HepG2 (cell line): ENCODE data around the gene ZSWIM8. TPM values are rescaled to one million over a fixed set of nuclear protein-coding genes. Genes with fewer than 3 reads are reported as not detected.

ENCODE experiments used
- ATAC-seq: fragments of 200-7000 bp; cut with Tn5 transposase; 3 replicates; pipeline ENCODE4 v1.9.1; 2020; ENCODE audit warnings: mild to moderate bottlenecking, moderate library complexity
- BruUV-seq: library from RNA; stranded (reverse); fragments of 400-500 nt; replicated peaks from 2 replicates; lab custom pipeline; 2021; lab: Mats Ljungman, UMichigan
- CTCF ChIA-PET: fragments of 300-600 bp; formaldehyde crosslinking; extraction: SDS; loops from one replicate; lab custom pipeline; 2021; ENCODE audit warnings: low total read pairs, inconsistent platforms, low intra/inter-chr PET ratio; lab: Yijun Ruan, JAX
- POLR2A ChIA-PET: fragments of 350-600 bp; sonication (Branson Sonifier 250); formaldehyde crosslinking; loops from one replicate; lab custom pipeline; 2020; ENCODE audit warnings: antibody characterized with exemption, inconsistent platforms; lab: Yijun Ruan, JAX
- DNase-seq: peaks from one replicate; pipeline ENCODE4 v3.0.0-alpha.2; 2015; ENCODE audit warnings: low spot score
- FAIRE-seq: peaks from 3 replicates; lab custom pipeline; 2011; peaks lifted over from hg19 to GRCh38; lab: Jason Lieb, UNC
- H2AFZ ChIP-seq: one replicate; pipeline ENCODE4 v1.6.1; 2011; ENCODE audit warnings: low read length, inconsistent platforms
- H3K27ac ChIP-seq: fragments of 300-600 bp; 3 replicates; pipeline ENCODE4 v1.8.0; 2011; ENCODE audit warnings: mixed run types, mild to moderate bottlenecking, mixed read lengths, low read length, inconsistent platforms; ENCODE audit not compliant: insufficient read depth; ENCODE audit errors: extremely low read length
- H3K27me3 ChIP-seq, 2 experiments: fragments of 200-600 bp in 1 of 2; 2 replicates in 1 of 2; 3 replicates in 1 of 2; pipeline versions ENCODE4 v1.6.0 to v1.8.0; 2011; ENCODE audit warnings: low read length in 2 of 2, mild to moderate bottlenecking in 2 of 2, moderate library complexity in 2 of 2, inconsistent platforms in 1 of 2; ENCODE audit not compliant: insufficient read depth in 2 of 2, control insufficient read depth in 1 of 2
- H3K36me3 ChIP-seq, 2 experiments: fragments of 200-600 bp in 1 of 2; replicated peaks in 1 of 2; 2 replicates in 1 of 2; 3 replicates in 1 of 2; pipeline versions ENCODE4 v1.5.1 to v1.8.0; 2011; ENCODE audit warnings: low read length in 2 of 2, inconsistent platforms in 1 of 2; ENCODE audit not compliant: insufficient read depth in 2 of 2, control insufficient read depth in 1 of 2
- H3K4me1 ChIP-seq: 2 replicates; pipeline ENCODE4 v1.5.1; 2012; ENCODE audit warnings: low read length, inconsistent platforms; ENCODE audit not compliant: insufficient read depth
- H3K4me2 ChIP-seq: 2 replicates; pipeline ENCODE4 v1.6.0; 2011; ENCODE audit warnings: low read depth, low read length, inconsistent platforms
- H3K4me3 ChIP-seq, 3 experiments: fragments of 200-600 bp in 1 of 3; sonication (generic), shearing (Covaris generic) in 1 of 3; replicated peaks in 1 of 3; 2 replicates each; pipeline ENCODE4 v1.5.1; 2011 to 2016; ENCODE audit warnings: low read length in 3 of 3, inconsistent platforms in 2 of 3, low read depth in 2 of 3, mild to moderate bottlenecking in 2 of 3, control low read depth in 1 of 3, mixed read lengths in 1 of 3; ENCODE audit not compliant: insufficient read depth in 1 of 3
- H3K79me2 ChIP-seq: one replicate; pipeline ENCODE4 v1.6.1; 2011; ENCODE audit warnings: low read length, inconsistent platforms; ENCODE audit not compliant: insufficient read depth
- H3K9ac ChIP-seq: 2 replicates; pipeline ENCODE4 v1.6.0; 2011; ENCODE audit warnings: mild to moderate bottlenecking, low read depth, low read length, inconsistent platforms; ENCODE audit not compliant: insufficient read depth
- H3K9me3 ChIP-seq: 2 replicates; pipeline ENCODE4 v1.5.1; 2012; ENCODE audit warnings: mild to moderate bottlenecking, low read length
- H4K20me1 ChIP-seq: 2 replicates; pipeline ENCODE4 v1.6.0; 2011; ENCODE audit warnings: inconsistent platforms, mild to moderate bottlenecking, low read length, moderate library complexity; ENCODE audit not compliant: insufficient read depth
- BCL6 ChIP-seq: IDR thresholded peaks from 2 replicates; pipeline ENCODE4 v1.6.1; 2016; ENCODE audit warnings: missing genetic modification reagents, missing compliant biosample characterization
- CREBL2 ChIP-seq: sonication (generic); formaldehyde crosslinking; IDR thresholded peaks from 2 replicates; pipeline ENCODE4 v1.8.1; 2023; ENCODE audit warnings: missing genetic modification reagents, mild to moderate bottlenecking, borderline replicate concordance
- IRF1 ChIP-seq: sonication (generic); formaldehyde crosslinking; IDR thresholded peaks from 2 replicates; pipeline ENCODE4 v1.4.0; 2020; ENCODE audit warnings: low read depth, mild to moderate bottlenecking, missing genetic modification reagents
- PHB2 ChIP-seq: fragments of 450-650 bp; IDR thresholded peaks from 2 replicates; pipeline ENCODE4 v1.6.1; 2018; ENCODE audit not compliant: partially characterized antibody
- POLR2G ChIP-seq: fragments of 200-400 bp; formaldehyde crosslinking; IDR thresholded peaks from 2 replicates; pipeline ENCODE4 v1.6.1; 2018; ENCODE audit warnings: mild to moderate bottlenecking, low read depth, low read length, moderate library complexity
- REL ChIP-seq: sonication (generic); formaldehyde crosslinking; conservative IDR thresholded peaks from 2 replicates; pipeline ENCODE4 v1.8.0; 2022; ENCODE audit warnings: mild to moderate bottlenecking, missing genetic modification reagents, moderate library complexity
- ZC3H13 ChIP-seq: sonication (generic); formaldehyde crosslinking; IDR thresholded peaks from 2 replicates; pipeline ENCODE4 v1.8.1; 2023; ENCODE audit warnings: mild to moderate bottlenecking, missing genetic modification reagents, moderate library complexity
- ZNF136 ChIP-seq: sonication (generic); formaldehyde crosslinking; IDR thresholded peaks from 2 replicates; pipeline ENCODE4 v1.8.1; 2022; ENCODE audit warnings: low read depth, mild to moderate bottlenecking, moderate library complexity, missing genetic modification reagents
- ZNF770 ChIP-seq: sonication (generic); formaldehyde crosslinking; IDR thresholded peaks from 2 replicates; pipeline ENCODE4 v1.5.0; 2020; ENCODE audit warnings: mild to moderate bottlenecking, missing genetic modification reagents
- WGBS: methylation state at CpG from one replicate; pipeline ENCODE4 v1.1.6; 2017; ENCODE audit warnings: low lambda C conversion rate; 5-methylcytosine and 5-hydroxymethylcytosine counted together
- in situ Hi-C: cut with HindIII; loops from 2 replicates; pipeline ENCODE4 v1.10.0; 2017; ENCODE audit warnings: low pct_unique_long_range_greater_than_20kb; ENCODE audit not compliant: extremely low pct_ligation_motif_present
- intact Hi-C: fragments of 100-400 bp; cut with micrococcal nuclease; formaldehyde crosslinking; loops from one replicate; pipeline ENCODE4 v1.10.0; 2022; ENCODE audit not compliant: unreplicated experiment
- polyA plus RNA-seq, 8 experiments: library from polyadenylated mRNA; depleted of rRNA in 3 of 8; stranded (reverse) in 7 of 8; unstranded in 1 of 8; fragments of >200 nt; fragmentation: Illumina TruSeq in 4 of 8; extraction: Trizol in 4 of 8; gene quantifications; 2 replicates each; pipeline versions ENCODE4 v1.2.1 to v1.2.3, GENCODE V29; 2011 to 2016; ENCODE audit warnings: low read depth in 4 of 8, missing spikeins in 1 of 8, mixed read lengths in 1 of 8; ENCODE audit not compliant: insufficient read depth in 1 of 8
- total RNA-seq, 5 experiments: library from RNA; depleted of rRNA; stranded (reverse); fragments of >200 nt; fragmentation: Illumina TruSeq; extraction: Trizol; gene quantifications; 2 replicates each; pipeline ENCODE4 v1.2.3, GENCODE V29; 2016; ENCODE audit warnings: low read depth in 1 of 5

The ZSWIM8 gene
- total and polyA plus RNA-seq, 2 of the 13 experiments (the other 11 are each of a cell fraction or from before 2014, with no cell fraction given), result 39.9 to 98.2 TPM

DNA sequence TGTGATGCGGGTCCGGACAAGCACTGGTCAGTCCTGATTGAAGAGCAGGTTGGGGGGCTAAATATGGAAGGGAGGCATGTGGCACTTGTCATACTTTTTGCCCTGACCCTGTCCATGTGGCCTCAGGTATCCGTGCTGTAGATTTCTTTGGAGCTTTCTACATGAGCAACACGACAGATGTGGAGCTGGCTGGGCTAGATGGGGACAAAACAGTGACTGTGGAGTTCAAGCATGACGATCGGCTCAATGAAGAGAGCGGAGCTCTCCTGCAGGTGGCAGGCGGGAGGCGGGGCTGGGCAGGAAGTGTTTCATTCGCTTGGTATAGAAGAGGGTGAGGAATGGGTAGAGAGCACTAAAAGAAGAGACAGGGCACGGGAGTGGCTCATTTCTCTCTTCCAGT lies 16.5 kb upstream of the ZSWIM8 start (continued):
- TF ChIP-seq ZNF770 (no peak), BCL6 (CRISPR knock-in tag) (no peak), IRF1 (CRISPR knock-in tag) (no peak), PHB2 (no peak)

DNA sequence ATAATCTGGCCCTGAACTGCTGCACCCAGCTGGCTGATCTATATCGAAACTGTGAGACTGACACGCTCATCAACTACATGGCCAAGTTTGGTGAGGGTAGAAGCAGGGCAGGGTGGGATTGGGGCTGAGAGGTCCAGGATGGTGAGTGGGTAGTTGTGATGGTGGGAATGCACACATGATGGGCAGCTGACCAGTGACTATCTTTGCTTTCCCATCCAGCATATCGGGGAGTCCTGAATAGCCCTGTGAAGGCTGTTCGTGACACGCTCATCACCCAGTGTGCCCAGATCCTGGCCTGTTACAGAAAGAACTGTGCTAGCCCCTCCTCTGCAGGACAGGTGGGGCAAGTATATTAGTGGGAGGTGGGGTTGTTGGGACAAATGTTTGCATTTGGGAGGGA lies 16.0 kb upstream of the ZSWIM8 start:
- Histone ChIP-seq H3K79me2 (peaks cover 16% of the 10 kb centered on the region), H3K27ac (no peak overlapping the region), H3K4me3 (no peak overlapping the region), H3K36me3 (peaks cover 37 to 64% of the 10 kb centered on the region in 2 experiments)
- POLR2A ChIA-PET, result no interaction called here
- FAIRE-seq (no peak), DNase-seq (no peak), ATAC-seq (no peak)
- CTCF ChIA-PET, result no interaction called here
- TF ChIP-seq REL (no peak), CREBL2 (CRISPR knock-in tag) (no peak), ZC3H13 (CRISPR knock-in tag) (peak; percentile 42; the same call in 1 of the 2 replicates), POLR2G (0 out of 2 replicates have a peak, but pooled peaks have one; percentile 3), ZNF136 (no peak)
- TF ChIP-seq, all 625 proteins: peak for 2
- intact Hi-C loops (no loop called here), in situ Hi-C loops (no loop called here)
- BruUV-seq, result no TSS peak
- H4K20me1 ChIP-seq, result no peaks in the 10 kb centered on the region
- H3K9ac ChIP-seq, result no peak overlapping the region
- WGBS, result 100% methylated on average over 2 of the region's 5 CpGs
- H3K4me1 ChIP-seq, result peaks cover 12% of the 10 kb centered on the region
- no peaks in the 10 kb centered on the region for H3K9me3 ChIP-seq
- H3K27me3 ChIP-seq, result no peaks in the 10 kb centered on the region; a peak in 1 of 5 replicates
- no peak overlapping the region for H2AFZ ChIP-seq
- H3K4me2 ChIP-seq, result no peak overlapping the region
